HG02840 (cell line): ENCODE results near the gene RBM33.

Experiments used
- ATAC-seq: cut with Tn5 transposase; IDR thresholded peaks from one replicate; pipeline ENCODE4 v1.9.1; 2021; ENCODE audit warnings: mild to moderate bottlenecking, moderate library complexity, moderate number of reproducible peaks; ENCODE audit not compliant: unreplicated experiment, low FRiP score

Gene RBM33

DNA sequence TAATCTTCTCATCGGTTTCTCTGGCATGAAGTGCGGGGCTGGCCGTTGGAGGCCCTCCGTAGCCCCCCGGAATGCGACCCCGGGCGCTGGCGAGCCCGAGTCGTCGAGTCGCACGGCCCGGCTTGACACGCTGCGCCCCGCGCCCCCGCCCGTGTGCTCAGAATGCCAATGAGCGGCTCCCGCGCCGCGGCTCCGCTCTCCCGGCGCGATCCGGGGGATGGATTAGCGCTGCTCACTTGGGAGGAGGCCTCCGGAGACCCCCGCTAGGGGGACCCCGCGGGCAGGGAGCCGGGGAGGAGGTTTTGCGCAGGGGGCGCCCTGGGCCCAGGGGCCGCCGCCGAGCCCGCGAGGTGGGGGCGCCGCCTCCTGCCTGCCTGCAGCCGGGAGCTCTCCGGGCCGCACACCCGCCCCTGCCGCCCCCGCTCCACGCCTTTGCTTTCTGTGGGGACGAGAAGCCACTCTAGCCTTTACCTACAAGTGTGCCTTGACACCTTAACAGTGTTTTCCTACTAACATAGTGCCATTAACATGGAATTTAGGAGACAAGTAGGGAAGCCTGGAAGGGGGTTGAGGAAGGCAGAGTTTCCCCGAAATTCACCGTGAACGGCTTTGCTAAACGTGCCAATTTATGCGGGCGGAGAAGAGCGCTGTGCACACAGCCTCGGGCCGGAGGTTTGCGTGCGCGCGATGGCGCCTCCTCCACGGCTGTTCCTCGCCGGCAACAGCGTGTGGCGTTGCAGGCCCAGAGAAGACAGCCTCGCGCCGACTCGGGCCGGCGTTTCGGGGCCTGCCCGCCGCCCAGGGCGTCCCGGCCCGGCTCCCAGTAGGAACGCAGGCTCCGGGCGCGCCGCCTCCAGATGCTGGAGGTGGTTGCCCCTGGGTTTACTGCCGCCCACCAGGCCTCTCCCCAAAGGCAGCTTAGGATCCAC lies 160.7 kb downstream of the RBM33 start:
- no peak for ATAC-seq

DNA sequence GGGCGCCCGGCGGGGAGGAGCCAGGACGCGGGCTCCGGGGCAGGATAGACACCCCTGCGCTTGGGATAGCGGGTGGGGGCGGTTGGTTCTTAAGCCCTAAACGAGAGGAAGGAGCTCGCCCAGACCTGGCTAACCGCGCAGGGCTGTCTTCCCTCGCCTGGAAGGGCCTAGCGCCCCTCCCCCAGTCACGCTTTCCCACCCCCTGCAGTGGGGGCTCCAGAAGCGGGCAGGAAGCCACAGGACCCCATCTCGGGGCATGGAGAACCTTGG lies 161.3 kb downstream of the RBM33 start:
- ATAC-seq: no peak

DNA sequence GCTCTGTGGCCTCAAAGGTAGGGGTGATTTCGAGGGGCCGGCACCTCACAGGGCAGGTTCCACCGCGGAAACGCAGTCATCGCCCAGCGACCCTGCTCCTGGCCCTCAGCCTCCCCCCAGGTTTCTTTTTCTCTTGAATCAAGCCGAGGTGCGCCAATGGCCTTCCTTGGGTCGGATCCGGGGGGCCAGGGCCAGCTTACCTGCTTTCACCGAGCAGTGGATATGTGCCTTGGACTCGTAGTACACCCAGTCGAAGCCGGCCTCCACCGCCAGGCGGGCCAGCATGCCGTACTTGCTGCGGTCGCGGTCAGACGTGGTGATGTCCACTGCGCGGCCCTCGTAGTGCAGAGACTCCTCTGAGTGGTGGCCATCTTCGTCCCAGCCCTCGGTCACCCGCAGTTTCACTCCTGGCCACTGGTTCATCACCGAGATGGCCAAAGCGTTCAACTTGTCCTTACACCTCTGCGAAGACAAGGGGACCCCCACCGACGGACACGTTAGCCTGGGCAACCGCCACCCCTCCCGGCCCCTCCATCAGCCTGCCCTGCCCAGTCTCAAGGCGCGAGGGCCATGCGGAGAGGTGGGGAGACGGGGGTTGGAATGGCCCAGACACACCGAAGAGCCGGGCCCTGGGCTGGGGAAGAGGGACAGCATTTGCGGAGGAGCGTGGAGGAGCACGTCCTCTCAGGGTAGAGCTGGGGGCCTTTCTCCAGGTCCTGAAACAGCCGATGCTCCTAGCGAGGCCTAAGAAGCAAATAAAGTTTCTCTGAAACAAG lies 161.8 kb downstream of the RBM33 start:
- no peak for ATAC-seq

DNA sequence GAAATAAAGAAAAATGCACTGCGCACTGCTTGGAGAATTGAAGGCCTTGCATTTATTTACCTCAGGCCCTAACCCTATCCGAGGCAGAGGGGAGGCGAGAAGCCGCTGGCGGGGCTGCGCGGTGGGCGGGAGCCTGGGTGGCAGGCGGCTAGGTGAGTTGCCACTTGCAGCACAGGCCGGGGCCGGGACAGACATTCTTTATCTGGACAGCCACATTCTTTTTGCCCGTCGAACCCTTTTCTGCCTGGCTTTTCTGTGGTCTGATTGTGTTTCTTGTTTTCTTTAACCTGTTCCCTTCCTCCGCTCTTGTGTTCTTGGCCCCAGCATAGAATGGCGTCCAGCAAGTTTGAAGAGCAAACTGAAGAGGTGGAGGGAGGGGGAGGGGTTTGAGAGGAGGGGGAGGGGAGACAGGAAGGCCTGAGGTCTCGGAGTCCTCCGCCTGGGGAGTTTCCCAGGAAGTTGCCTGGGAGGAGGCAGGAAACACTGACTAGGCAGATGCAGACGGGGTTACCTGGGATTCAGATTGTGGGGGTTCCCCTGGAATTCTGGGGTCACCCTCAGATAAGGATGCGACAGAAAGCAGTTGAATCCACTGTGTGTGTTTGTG lies 162.7 kb downstream of the RBM33 start:
- ATAC-seq: no peak

DNA sequence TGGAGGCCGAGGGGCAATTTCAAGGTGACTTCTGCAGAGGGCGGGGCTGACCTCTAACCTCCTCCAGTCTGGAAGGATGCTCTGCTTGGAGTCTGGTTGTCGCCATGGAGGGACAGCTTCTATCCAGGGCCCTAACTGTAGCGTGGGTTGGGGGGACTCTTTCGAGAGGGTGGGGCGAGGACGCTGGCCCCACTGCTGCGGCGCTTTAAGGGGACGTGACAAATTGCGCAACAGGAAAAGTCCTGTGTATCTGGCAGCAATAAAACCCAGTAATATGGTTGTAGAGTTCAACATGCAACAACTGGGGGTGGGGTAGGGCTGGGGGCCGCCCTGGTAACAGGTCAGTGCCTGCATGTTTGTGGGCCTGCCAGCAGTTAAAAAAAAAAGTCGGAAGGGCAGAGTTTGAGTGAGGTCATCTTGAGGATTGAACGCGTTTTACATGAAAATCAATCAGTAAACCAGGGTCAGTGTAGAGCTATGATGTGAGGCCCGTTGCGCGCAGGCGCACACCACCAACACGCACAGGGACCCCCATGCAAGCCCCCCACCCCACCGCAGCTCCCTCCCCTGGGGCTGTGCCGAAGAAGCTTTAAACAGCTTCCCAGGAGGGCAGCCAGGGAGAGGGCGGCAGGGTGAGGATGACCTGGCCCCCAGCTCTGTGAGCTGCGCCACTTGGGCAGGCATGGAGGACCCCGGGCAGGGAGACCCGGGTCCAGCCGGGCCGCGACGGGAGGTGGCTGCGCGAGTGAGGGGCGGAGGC lies 163.5 kb downstream of the RBM33 start:
- no peak for ATAC-seq

DNA sequence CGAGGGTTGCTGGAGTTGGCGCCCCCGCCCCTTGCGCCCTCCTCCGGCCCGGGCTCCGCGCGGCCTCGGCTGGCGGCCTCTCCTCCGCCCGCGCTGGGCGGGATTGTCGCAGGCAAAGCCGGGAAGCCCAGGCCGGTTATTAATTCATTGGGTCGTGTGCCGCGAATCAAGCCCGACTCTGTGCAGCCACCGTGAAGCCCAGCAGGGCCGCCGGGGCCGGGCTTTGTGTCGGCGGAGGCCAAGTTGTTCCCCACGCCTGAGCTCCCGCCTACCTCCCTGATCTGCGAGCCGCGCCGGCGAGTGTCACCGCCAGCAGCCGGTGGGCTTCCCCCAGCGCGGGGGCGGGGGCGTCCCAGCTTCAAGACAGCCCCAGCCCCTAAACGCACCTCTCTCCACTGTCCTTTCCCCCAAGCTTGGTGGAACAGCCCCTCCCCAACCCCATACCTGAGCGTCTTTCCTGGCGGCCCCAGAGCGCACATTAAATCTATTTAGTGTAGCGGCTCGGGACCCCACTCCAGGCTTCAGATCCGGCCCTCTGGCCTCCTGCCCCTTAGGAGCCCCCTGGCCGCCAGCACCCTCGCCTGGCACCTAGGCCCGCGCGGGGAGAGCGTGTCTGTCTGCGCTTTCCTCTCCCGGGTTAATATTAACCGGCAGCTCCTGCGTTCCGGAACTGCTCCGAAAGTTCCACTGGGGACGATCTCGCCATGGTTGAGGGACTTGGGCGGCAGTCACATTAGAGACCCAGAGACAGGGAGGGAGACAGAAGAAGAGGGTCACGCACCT lies 164.3 kb downstream of the RBM33 start:
- ATAC-seq: no peak

DNA sequence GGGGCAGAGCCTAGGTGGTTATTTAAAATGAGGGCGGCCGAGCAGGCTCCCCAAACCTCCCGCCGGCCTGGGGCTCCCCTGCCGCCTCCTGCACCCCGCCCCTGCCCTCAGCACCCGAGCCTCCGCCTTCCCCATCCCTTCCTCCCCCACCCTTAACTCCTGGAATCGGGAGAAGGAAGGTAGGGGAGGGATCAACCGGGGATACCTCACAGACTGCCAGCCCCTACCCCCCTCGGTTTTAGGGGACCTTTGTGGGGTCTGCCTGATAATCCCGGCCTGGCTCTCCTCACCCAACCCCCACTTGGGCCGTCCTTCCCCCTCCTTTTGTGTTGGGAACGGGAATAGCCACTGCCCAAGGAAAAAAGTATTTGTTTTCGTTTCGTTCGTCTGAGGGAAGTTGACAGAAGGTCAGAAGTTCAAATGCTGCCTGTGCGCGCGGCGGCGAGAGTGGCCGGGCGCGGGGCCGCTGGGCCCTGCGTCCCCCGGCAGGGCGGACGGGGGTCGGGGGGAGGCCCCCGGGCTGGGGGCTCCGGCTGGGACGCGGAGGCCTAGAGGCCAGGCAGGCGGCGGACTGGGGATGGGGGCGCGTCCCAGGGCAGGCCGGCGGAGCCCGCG lies 165.0 kb downstream of the RBM33 start:
- no peak for ATAC-seq

DNA sequence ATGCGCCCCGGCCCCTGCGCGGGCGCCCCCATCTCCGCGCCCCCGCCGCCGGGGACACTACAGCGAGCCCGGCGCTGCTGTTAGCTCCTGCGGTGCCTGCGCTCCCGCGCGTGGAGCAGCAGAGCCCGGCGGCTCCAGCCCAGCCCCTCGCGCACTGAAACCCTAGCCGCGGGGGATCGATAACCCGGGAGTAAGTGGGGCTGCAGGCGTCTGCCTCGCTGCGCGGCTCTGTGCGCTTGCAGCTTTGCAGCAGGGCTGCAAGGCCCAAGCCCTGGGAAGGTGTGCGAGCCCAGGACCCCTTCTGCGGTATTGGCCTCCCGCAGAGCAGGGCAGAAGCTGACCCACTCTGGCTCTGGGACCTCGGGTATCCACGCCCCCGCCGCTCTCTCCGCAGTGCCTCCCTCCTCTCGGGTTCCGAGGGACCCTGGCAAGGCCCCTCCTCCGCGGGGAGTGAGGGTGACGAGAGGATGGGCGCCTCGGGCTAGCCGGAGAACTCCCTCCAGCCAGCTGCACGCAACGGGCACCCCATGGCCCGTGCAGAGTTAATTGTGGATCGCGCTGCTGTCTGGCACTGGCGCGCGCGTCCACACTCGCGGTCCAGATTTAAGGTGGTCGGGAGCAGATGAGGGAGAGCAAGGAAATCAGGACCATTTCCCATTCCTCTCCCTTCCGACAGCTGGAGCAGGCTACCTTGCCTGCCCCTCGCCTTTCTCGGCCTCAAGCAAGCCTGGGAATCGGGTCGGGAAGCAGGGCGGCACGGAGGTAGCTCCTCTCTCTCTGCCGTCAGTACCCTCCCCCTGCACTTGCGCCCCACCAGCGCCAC lies 165.7 kb downstream of the RBM33 start:
- no peak for ATAC-seq

DNA sequence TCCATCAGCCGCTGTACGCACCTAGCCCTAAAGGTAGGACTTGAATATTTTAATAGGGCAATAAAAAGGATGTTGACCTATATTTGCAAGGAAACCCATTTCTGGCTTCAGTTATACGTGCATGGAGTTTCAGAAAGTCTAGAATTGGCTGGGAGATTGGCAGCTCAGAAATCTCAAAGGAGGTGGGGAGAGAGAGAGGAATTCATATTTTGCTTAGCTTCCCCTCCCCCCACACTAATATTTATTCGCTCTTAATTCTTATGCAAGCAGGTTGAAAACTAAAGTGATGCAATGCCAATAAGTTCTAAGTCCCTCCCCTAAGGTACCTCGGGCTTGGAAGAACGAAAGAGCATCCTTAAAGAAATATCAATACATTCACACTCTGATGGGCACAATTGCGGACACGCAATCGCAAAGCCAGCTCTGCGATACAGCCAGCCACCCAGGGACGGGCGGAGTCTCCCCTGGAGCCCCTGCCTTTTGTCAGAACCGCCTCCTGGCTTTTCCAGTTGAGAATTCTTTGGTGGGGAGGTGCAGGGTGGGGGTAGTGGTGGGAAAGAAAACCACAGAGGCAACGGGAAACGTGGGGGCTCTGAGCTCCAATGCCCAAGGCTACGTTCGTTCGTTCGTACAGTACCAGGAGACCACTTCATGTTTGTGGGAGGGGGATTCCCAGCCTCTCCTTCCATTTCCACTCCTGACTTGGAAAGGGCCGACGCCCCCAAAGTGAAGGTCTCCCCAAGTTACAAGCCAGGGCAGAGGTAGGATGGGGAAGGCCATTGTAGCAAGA lies 166.5 kb downstream of the RBM33 start:
- ATAC-seq: no peak

DNA sequence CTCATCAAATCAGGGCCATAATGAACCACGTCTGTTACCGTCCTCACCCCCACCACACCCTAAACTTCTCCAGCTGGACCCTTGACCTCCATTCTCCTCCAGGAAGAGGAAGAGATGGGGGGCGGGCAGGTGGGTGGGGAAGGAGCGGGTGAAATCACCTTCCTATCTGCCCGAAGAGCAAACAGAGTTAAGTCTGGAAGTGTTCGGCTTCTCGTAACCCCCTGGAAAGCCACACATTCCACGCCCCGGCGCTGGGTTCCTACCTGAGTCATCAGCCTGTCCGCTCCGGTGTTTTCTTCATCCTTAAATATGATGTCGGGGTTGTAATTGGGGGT lies 167.1 kb downstream of the RBM33 start:
- no peak for ATAC-seq

DNA sequence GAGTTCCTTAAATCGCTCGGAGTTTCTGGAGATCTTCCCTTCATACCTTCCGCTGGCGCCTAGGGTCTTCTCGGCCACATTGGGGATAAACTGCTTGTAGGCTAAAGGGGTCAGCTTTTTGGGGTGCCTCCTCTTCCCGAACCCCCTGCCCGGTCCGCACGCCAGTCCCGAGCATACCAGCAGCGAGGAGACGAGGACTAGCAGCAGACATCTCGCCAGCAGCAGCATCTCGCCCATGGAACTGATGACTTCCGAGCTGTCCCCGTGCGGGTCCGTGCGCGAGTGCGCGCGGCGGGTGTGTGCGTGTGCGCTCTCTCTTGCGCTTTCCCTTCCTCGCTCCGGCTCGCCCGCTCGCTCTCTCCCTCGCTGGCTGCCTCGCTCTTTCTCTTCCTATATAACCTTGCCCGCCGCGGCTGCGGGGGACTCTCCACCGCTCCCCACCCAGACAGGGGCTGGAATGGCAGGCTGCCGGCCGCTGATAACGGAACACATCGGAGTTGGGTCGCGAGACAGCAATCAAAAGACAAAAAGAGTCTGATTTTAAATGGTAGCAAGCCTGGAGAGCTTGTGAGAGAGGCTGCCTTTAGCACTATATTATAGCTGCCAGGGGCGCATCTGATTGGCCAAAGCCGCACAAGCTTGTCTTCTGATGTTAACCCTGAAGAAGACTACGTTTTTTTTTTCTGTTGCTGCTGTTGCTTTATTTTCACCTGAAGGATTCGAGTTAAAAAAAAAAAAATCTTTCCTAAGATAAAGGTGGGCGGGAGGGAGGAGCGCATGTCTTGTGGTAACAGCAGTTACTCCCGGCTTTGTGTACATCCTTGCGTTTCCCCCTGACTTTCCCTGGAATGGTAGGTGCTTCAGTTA lies 167.7 kb downstream of the RBM33 start, which contains the start of gene SHH:
TSS of gene SHH (minus strand) at position 569 of the 867 bp plus-strand sequence. CDS start at position 228, 341 bp downstream.
- ATAC-seq: no peak

DNA sequence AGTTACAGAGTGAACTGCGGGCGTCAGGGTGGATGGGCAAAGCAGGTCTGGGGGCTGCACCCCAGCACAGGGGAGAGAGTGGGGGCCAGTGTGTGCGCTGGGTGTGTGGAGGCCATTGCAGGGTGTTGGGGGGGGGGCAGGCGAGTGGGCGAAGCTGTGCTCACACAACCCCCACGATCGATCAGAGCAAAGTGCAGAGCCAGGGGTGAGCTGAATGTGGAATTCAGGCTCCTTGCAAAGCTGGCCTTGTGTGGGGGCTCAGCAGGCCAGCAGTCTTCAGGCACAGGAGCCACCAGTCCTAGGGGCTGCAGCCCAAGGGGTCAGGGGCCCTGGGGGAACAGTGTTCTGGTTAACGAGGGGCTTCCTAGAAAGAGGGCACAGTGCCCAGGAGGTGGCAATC lies 168.7 kb downstream of the RBM33 start:
- no peak for ATAC-seq

DNA sequence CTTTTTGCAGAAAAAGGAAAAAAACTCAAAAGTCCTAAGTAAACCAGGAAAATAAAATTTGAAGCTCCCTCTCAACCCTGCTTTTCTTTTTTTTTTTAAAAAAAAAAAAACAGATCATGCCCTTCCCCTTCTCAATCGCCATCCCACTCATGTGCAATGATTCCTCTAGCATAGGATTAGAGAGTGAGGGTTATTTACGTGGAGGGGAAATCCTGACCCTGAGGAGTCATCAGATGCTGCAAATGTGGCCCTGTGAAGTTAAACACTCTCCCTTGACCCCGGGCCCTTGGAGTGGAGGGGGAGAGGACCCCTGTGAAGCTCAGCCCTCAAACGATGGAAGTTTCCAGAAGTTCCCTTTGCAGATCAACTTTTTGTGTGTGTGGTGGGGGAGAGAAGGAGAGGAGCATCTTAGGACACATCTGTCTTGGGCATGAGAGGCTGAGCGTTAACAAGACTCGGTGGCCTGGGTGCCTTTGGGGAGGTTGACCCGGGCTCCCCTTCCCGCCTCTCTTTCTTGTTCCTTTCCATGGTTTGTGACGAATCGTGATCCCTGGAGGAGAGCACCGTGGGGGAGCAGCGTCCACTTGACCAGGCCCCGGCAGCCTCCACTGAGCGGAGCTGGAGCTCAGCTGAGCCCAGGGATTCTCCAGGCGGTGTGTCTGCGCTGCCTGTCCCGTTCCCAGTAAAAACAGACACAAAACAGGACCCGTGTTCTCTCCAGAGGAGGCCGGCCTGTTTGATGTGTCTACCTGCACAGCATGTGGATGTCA lies 169.3 kb downstream of the RBM33 start:
- ATAC-seq: no peak

DNA sequence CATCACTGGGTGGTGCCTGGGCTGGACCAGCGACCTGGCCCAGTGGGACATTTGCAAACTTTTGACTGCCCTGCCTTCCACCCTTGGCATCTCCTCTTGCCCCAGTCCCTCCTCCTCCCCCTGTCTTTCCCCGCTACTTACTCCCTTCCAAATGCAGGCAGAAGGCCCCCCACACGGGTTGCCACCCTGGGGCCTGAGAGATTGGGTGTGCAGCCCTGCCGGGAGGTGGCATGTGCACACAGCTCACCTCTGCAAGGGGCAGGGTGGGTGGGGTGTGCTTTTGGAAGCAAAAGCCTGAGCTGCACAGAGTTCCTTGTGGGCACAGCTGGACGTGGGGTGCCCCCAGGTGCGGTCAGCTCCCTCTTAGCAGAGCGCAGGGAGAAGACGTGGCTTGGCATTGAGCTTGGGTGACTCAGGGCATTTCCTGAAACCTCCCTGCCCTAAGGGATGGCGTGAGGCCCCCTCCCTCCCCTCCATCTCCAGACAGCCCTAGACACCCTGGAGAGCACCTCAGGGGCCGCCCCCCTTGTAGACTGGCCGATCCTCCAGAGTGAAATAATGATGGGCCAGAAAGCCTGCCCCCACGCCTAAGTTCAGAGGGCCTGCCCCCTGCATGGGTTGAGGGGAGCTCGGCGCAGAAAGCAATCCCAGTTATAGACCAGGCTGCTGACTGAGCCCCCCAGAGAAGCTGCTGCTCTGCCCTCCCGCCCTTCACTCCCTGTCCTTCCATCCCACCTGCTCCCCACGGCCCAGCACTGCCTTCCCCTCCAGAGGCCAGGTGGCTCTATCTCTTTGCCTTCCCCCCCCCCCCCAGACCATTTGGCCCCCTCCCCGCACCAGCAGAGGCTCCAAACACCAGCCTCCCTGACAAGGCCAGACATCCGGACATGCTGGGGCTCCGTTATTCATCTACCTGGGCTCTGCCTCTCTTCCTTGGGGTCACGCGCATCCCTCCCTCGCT lies 170.1 kb downstream of the RBM33 start:
- ATAC-seq: no peak
